HG02943 (cell line): ENCODE measurements around the gene SLC6A7.
A peak's percentile ranks its signal among the peaks of the same experiment; 100 is the strongest.

ENCODE experiments used
- ATAC-seq: cut with Tn5 transposase; IDR thresholded peaks from one replicate; pipeline ENCODE4 v1.9.1; 2021; ENCODE audit warnings: mild to moderate bottlenecking, low read depth, moderate library complexity; ENCODE audit not compliant: unreplicated experiment

Gene SLC6A7

GRCh38 chr5:150155258-150156026 lies 34.4 kb upstream of the SLC6A7 start, which contains the start of gene PDGFRB:
TSS of gene PDGFRB (minus strand) at chr5:150155845. CDS start at chr5:150137047, 18,798 bp downstream.
- ATAC-seq, result peak; percentile 63

GRCh38 chr5:150156027-150156368 lies 33.9 kb upstream of the SLC6A7 start:
- ATAC-seq, result peak; percentile 4

GRCh38 chr5:150156540-150156939 lies 33.3 kb upstream of the SLC6A7 start:
- ATAC-seq, result no peak

GRCh38 chr5:150157168-150157567 lies 32.7 kb upstream of the SLC6A7 start:
- no peak for ATAC-seq

GRCh38 chr5:150158170-150158949 lies 31.5 kb upstream of the SLC6A7 start:
- ATAC-seq, result no peak

- no peak for ATAC-seq
Measured at GRCh38 chr5:150159031-150159430, 30.8 kb upstream of the SLC6A7 start.

GRCh38 chr5:150159741-150160179 lies 30.1 kb upstream of the SLC6A7 start:
- ATAC-seq, result no peak

- no peak for ATAC-seq
Measured at GRCh38 chr5:150160448-150161081, 29.3 kb upstream of the SLC6A7 start.

GRCh38 chr5:150161242-150162141 lies 28.4 kb upstream of the SLC6A7 start:
- ATAC-seq, result peak; percentile 69

- ATAC-seq, result no peak
Measured at GRCh38 chr5:150162142-150162513, 27.7 kb upstream of the SLC6A7 start.

- no peak for ATAC-seq
Measured at GRCh38 chr5:150163035-150163434, 26.8 kb upstream of the SLC6A7 start.

- no peak for ATAC-seq
Measured at GRCh38 chr5:150163547-150164059, 26.3 kb upstream of the SLC6A7 start.

- no peak for ATAC-seq
Measured at GRCh38 chr5:150164211-150164980, 25.5 kb upstream of the SLC6A7 start.

GRCh38 chr5:150166037-150166649 lies 23.7 kb upstream of the SLC6A7 start:
- ATAC-seq, result no peak

- no peak for ATAC-seq
Measured at GRCh38 chr5:150166650-150167511, 23.0 kb upstream of the SLC6A7 start, which contains the start of gene CDX1. TSS of gene CDX1 (plus strand) at chr5:150166778. CDS start at chr5:150166877, 99 bp downstream.

GRCh38 chr5:150167512-150167850 lies 22.4 kb upstream of the SLC6A7 start:
- no peak for ATAC-seq

- ATAC-seq, result no peak
Measured at GRCh38 chr5:150167908-150168307, 22.0 kb upstream of the SLC6A7 start.

- no peak for ATAC-seq
Measured at GRCh38 chr5:150168864-150169263, 21.0 kb upstream of the SLC6A7 start.
